Measurements from ENCODE around the gene COL6A2. TPM values are rescaled to one million over a fixed set of nuclear protein-coding genes. Genes with fewer than 3 reads are reported as not detected.

Gene COL6A2
- total and polyA plus RNA-seq, 2 experiments from 2014 or later = 650 to 1,939 TPM

GRCh38 chr21:46148106-46148505 lies 50.2 kb downstream of the COL6A2 start:
- Histone ChIP-seq H3K27ac (no peak overlapping the region), H3K4me2 (ENCODE audit: unreplicated experiment) (no peak overlapping the region), H4K20me1 (ENCODE audit: insufficient read depth) (no peaks in the 10 kb centered on the region), H3K4me3 (no peak overlapping the region), H3K9me2 (ENCODE audit: insufficient read depth) (no peaks in the 10 kb centered on the region), H3K9me3 (ENCODE audit: low read depth) (no peaks in the 10 kb centered on the region), H3K36me3 (ENCODE audit: low read depth) (no peaks in the 10 kb centered on the region), H3K9ac (no peak overlapping the region), H3F3A (ENCODE audit: insufficient read depth) (peaks cover 6% of the 10 kb centered on the region; the same call in 1 of the 2 replicates), H3K4me1 (ENCODE audit: insufficient read depth) (0 out of 2 replicates have a peak, but pooled peaks cover 4% of the 10 kb centered on the region), H2AFZ (no peak overlapping the region), H3K79me2 (ENCODE audit: insufficient read depth) (no peaks in the 10 kb centered on the region), H3K27me3 (replicated peaks; ENCODE audit: insufficient read depth) (no peaks in the 10 kb centered on the region)
- in situ Hi-C loops (cut with MboI) = no loop called here
- no peak for DNase-seq
- TF ChIP-seq EZH2phosphoT487 (IDR thresholded peaks at IDR 0.05; ENCODE audit: insufficient read depth, low read depth) (no peak), EZH2 (IDR thresholded peaks at IDR 0.05; ENCODE audit: insufficient read depth, poor library complexity, severe bottlenecking) (no peak)
- WGBS, 2 experiments (ENCODE audit: low coverage in 1 of 2, low lambda C conversion rate in 2 of 2, missing lambda C conversion rate in 2 of 2) = 85 to 89% methylated on average over 11 of the region's 11 CpGs

- TF ChIP-seq EZH2phosphoT487 (IDR thresholded peaks at IDR 0.05; ENCODE audit: insufficient read depth, low read depth) (no peak), EZH2 (IDR thresholded peaks at IDR 0.05; ENCODE audit: insufficient read depth, poor library complexity, severe bottlenecking) (no peak)
- Histone ChIP-seq H3K4me1 (ENCODE audit: insufficient read depth) (no peaks in the 10 kb centered on the region), H3F3A (ENCODE audit: insufficient read depth) (peaks cover 6% of the 10 kb centered on the region; the same call in 1 of the 2 replicates), H3K79me2 (ENCODE audit: insufficient read depth) (no peaks in the 10 kb centered on the region), H4K20me1 (ENCODE audit: insufficient read depth) (no peaks in the 10 kb centered on the region), H3K9me3 (ENCODE audit: low read depth) (no peaks in the 10 kb centered on the region), H3K4me3 (no peak overlapping the region), H3K27me3 (replicated peaks; ENCODE audit: insufficient read depth) (no peaks in the 10 kb centered on the region), H3K36me3 (ENCODE audit: low read depth) (no peaks in the 10 kb centered on the region), H3K27ac (no peak overlapping the region), H3K4me2 (ENCODE audit: unreplicated experiment) (no peak overlapping the region), H2AFZ (no peak overlapping the region), H3K9ac (no peak overlapping the region), H3K9me2 (ENCODE audit: insufficient read depth) (no peaks in the 10 kb centered on the region)
- 84 to 85% methylated on average over 22 of the region's 22 CpGs for WGBS, 2 experiments (ENCODE audit: low coverage in 1 of 2, low lambda C conversion rate in 2 of 2, missing lambda C conversion rate in 2 of 2)
- in situ Hi-C loops (cut with MboI) = no loop called here
- DNase-seq = no peak
These were observed 51.4 kb downstream of the COL6A2 start for GRCh38 chr21:46149205-46149901.

GRCh38 chr21:46150073-46150472 lies 52.2 kb downstream of the COL6A2 start:
- Histone ChIP-seq H3K4me1 (ENCODE audit: insufficient read depth) (no peaks in the 10 kb centered on the region), H3F3A (ENCODE audit: insufficient read depth) (peaks cover 6% of the 10 kb centered on the region; the same call in 1 of the 2 replicates), H3K4me3 (no peak overlapping the region), H3K36me3 (ENCODE audit: low read depth) (no peaks in the 10 kb centered on the region), H3K4me2 (ENCODE audit: unreplicated experiment) (no peak overlapping the region), H3K9me2 (ENCODE audit: insufficient read depth) (no peaks in the 10 kb centered on the region), H2AFZ (no peak overlapping the region), H3K27ac (no peak overlapping the region), H3K79me2 (ENCODE audit: insufficient read depth) (no peaks in the 10 kb centered on the region), H3K27me3 (replicated peaks; ENCODE audit: insufficient read depth) (no peaks in the 10 kb centered on the region), H3K9ac (no peak overlapping the region), H3K9me3 (ENCODE audit: low read depth) (no peaks in the 10 kb centered on the region), H4K20me1 (ENCODE audit: insufficient read depth) (no peaks in the 10 kb centered on the region)
- no peak for DNase-seq
- no peak for TF ChIP-seq EZH2 (IDR thresholded peaks at IDR 0.05; ENCODE audit: insufficient read depth, poor library complexity, severe bottlenecking)
- no peak for TF ChIP-seq EZH2phosphoT487 (IDR thresholded peaks at IDR 0.05; ENCODE audit: insufficient read depth, low read depth)
- WGBS, 2 experiments (ENCODE audit: low coverage in 1 of 2, low lambda C conversion rate in 2 of 2, missing lambda C conversion rate in 2 of 2) = 62 to 71% methylated on average over 12 to 18 of the region's 19 CpGs
- in situ Hi-C loops (cut with MboI) = no loop called here

- in situ Hi-C loops (cut with MboI) = no loop called here
These were observed 52.7 kb downstream of the COL6A2 start for GRCh38 chr21:46150491-46151121.

More at GRCh38 chr21:46150491-46151121, 52.7 kb downstream of the COL6A2 start:
- H3K4me2 ChIP-seq (ENCODE audit: unreplicated experiment) = no peak overlapping the region
- H3K4me1 ChIP-seq (ENCODE audit: insufficient read depth) = no peaks in the 10 kb centered on the region
- peaks cover 6% of the 10 kb centered on the region; the same call in 1 of the 2 replicates for H3F3A ChIP-seq (ENCODE audit: insufficient read depth)
- TF ChIP-seq EZH2 (IDR thresholded peaks at IDR 0.05; ENCODE audit: insufficient read depth, poor library complexity, severe bottlenecking) = no peak
- TF ChIP-seq EZH2phosphoT487 (IDR thresholded peaks at IDR 0.05; ENCODE audit: insufficient read depth, low read depth) = no peak
- no peak overlapping the region for H3K9ac ChIP-seq
- no peak overlapping the region for H2AFZ ChIP-seq
- 67 to 75% methylated on average over 15 to 24 of the region's 24 CpGs for WGBS, 2 experiments (ENCODE audit: low coverage in 1 of 2, low lambda C conversion rate in 2 of 2, missing lambda C conversion rate in 2 of 2)
- no peaks in the 10 kb centered on the region for H4K20me1 ChIP-seq (ENCODE audit: insufficient read depth)
- H3K36me3 ChIP-seq (ENCODE audit: low read depth) = no peaks in the 10 kb centered on the region
- no peaks in the 10 kb centered on the region for H3K9me3 ChIP-seq (ENCODE audit: low read depth)
- H3K4me3 ChIP-seq = no peak overlapping the region
- no peak for DNase-seq
- H3K79me2 ChIP-seq (ENCODE audit: insufficient read depth) = no peaks in the 10 kb centered on the region
- H3K27me3 ChIP-seq (replicated peaks; ENCODE audit: insufficient read depth) = no peaks in the 10 kb centered on the region
- H3K9me2 ChIP-seq (ENCODE audit: insufficient read depth) = no peaks in the 10 kb centered on the region
- H3K27ac ChIP-seq = no peak overlapping the region

Measured in GM23248 (cell line).